Omental fat pad (tissue), 4 donors: Measurements from ENCODE around the gene SPTBN5. TPM values are rescaled to one million over a fixed set of nuclear protein-coding genes. Genes with fewer than 3 reads are reported as not detected.

Experiments used
- ATAC-seq: fragments of 150-250 bp; one replicate; pipeline ENCODE4 v1.9.1; 2016; ENCODE audit warnings: mild to moderate bottlenecking, moderate library complexity; ENCODE audit not compliant: low FRiP score
- DNase-seq: peaks from one replicate; pipeline ENCODE4 v3.0.0-alpha.2; 2019; ENCODE audit warnings: low spot score
- CTCF ChIP-seq, 3 donors: fragments of 450-650 bp; IDR thresholded peaks; one replicate each; pipeline ENCODE4 v1.5.1; 2016 to 2017; ENCODE audit warnings: antibody characterized with exemption in 3 of 3, mild to moderate bottlenecking in 3 of 3, moderate library complexity in 2 of 3
- total RNA-seq, 4 donors: library from RNA; depleted of rRNA; stranded (reverse); fragments of >200 nt; gene quantifications; one replicate each; pipeline ENCODE4 v1.1.0, GENCODE V29; 2016

The SPTBN5 gene
- total RNA-seq, 4 donors from 2014 or later, result 0.19 to 3.8 (median 1.8) TPM

- no peak for DNase-seq
- no peak for ATAC-seq
- TF ChIP-seq CTCF (IDR thresholded peaks at IDR 0.05), result no peak
These were observed 3.5 kb upstream of the SPTBN5 start for GRCh38 chr15:41897363-41897799.

- no peak for TF ChIP-seq CTCF (IDR thresholded peaks at IDR 0.05)
- DNase-seq (no peak), ATAC-seq (no peak)
These were observed 2.7 kb upstream of the SPTBN5 start for GRCh38 chr15:41896566-41896965.

- TF ChIP-seq CTCF (IDR thresholded peaks at IDR 0.05), result no peak
- no peak for ATAC-seq
- DNase-seq, result no peak
These were observed 2.1 kb upstream of the SPTBN5 start for GRCh38 chr15:41895957-41896356.

- ATAC-seq, result no peak
- no peak for TF ChIP-seq CTCF (IDR thresholded peaks at IDR 0.05)
- DNase-seq, result no peak
These were observed 1.6 kb upstream of the SPTBN5 start for GRCh38 chr15:41895491-41895890.

- peak; percentile 56 for DNase-seq
- TF ChIP-seq CTCF (IDR thresholded peaks at IDR 0.05), result no peak
- ATAC-seq, result peak; percentile 83
These were observed 1.1 kb upstream of the SPTBN5 start for GRCh38 chr15:41894791-41895463.

- ATAC-seq (peak; percentile 11), DNase-seq (no peak)
- no peak for TF ChIP-seq CTCF (IDR thresholded peaks at IDR 0.05)
These were observed 468 bp upstream of the SPTBN5 start for GRCh38 chr15:41894251-41894790.
